Osteoblast (primary cell): ENCODE results near the gene KIF26B. TPM values are rescaled to one million over a fixed set of nuclear protein-coding genes. Genes with fewer than 3 reads are reported as not detected.

Source experiments
- DNase-seq: peaks from one replicate; pipeline ENCODE4 v3.0.0; 2011; ENCODE audit warnings: low spot score, mixed read lengths; ENCODE audit not compliant: insufficient read length; ENCODE audit errors: missing footprints
- H2AFZ ChIP-seq: 2 replicates; pipeline ENCODE4 v1.6.0; 2011; ENCODE audit warnings: mild to moderate bottlenecking, low read length
- H3K27ac ChIP-seq: 2 replicates; pipeline ENCODE4 v1.5.1; 2011; ENCODE audit warnings: mild to moderate bottlenecking, low read depth, low read length, moderate library complexity
- H3K27me3 ChIP-seq: 2 replicates; pipeline ENCODE4 v1.6.0; 2012; ENCODE audit warnings: mild to moderate bottlenecking, control low read depth, inconsistent platforms, low read length, moderate library complexity; ENCODE audit not compliant: insufficient read depth
- H3K36me3 ChIP-seq: 2 replicates; pipeline ENCODE4 v1.5.1; 2011; ENCODE audit warnings: mild to moderate bottlenecking, low read length, control low read depth, moderate library complexity; ENCODE audit not compliant: insufficient read depth
- H3K4me1 ChIP-seq: 2 replicates; pipeline ENCODE4 v1.5.1; 2011; ENCODE audit warnings: mild to moderate bottlenecking, low read length, control low read depth, moderate library complexity; ENCODE audit not compliant: insufficient read depth
- H3K4me2 ChIP-seq: 2 replicates; pipeline ENCODE4 v1.6.0; 2011; ENCODE audit warnings: mild to moderate bottlenecking, low read length; ENCODE audit not compliant: insufficient read depth
- H3K4me3 ChIP-seq: fragments of 200-600 bp; sonication (generic); 3 replicates; pipeline ENCODE4 v1.5.1; 2012; ENCODE audit warnings: mild to moderate bottlenecking, low read length, inconsistent platforms; ENCODE audit not compliant: insufficient read depth
- H3K79me2 ChIP-seq: 2 replicates; pipeline ENCODE4 v1.6.0; 2012; ENCODE audit warnings: mild to moderate bottlenecking, low read length, control low read depth, inconsistent platforms; ENCODE audit not compliant: insufficient read depth
- H3K9me3 ChIP-seq: 2 replicates; pipeline ENCODE4 v1.5.1; 2011; ENCODE audit warnings: low read depth, low read length, control low read depth
- H4K20me1 ChIP-seq: 2 replicates; pipeline ENCODE4 v1.6.0; 2012; ENCODE audit warnings: mild to moderate bottlenecking, low read length, control low read depth; ENCODE audit not compliant: insufficient read depth
- total RNA-seq: library from RNA; depleted of rRNA; stranded (reverse); fragments of >200 nt; gene quantifications from 2 replicates; pipeline ENCODE4 v1.2.3, GENCODE V29; 2012
- TF ChIP-seq, protein P1 (sequence below): IDR thresholded peaks from 2 replicates; pipeline ENCODE4 v1.5.1; 2011; ENCODE audit warnings: mild to moderate bottlenecking, low read depth, low read length, moderate library complexity; ENCODE audit errors: extremely low read depth

The KIF26B gene
- total RNA-seq, 1 donor, result 22.1 TPM

DNA sequence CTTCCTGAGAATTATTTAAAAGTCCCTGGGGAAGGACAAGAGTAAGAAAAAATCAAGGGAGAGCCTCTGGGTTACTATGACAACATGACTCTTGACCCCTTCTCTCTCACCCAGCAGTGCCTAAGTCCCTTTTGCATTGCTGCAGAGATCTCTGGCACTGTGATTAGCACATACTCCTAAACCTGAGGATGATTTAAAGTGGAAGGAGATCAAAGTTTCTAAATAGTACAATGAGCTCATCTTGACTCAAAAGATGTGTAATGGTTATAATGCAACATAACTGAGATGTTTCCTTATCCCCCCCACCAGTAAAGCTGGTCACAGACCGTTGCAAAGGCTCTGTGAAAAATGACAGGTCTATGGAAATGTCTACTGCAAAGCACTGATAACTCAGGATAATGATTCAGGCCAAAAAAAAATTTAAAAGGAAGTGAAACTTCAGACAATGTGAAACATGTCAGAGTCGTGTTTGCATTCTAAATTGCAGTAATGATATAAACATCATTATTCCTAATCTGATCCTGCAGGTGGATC is 519.2 kb downstream of the KIF26B start:
- TF ChIP-seq, protein P1, sequence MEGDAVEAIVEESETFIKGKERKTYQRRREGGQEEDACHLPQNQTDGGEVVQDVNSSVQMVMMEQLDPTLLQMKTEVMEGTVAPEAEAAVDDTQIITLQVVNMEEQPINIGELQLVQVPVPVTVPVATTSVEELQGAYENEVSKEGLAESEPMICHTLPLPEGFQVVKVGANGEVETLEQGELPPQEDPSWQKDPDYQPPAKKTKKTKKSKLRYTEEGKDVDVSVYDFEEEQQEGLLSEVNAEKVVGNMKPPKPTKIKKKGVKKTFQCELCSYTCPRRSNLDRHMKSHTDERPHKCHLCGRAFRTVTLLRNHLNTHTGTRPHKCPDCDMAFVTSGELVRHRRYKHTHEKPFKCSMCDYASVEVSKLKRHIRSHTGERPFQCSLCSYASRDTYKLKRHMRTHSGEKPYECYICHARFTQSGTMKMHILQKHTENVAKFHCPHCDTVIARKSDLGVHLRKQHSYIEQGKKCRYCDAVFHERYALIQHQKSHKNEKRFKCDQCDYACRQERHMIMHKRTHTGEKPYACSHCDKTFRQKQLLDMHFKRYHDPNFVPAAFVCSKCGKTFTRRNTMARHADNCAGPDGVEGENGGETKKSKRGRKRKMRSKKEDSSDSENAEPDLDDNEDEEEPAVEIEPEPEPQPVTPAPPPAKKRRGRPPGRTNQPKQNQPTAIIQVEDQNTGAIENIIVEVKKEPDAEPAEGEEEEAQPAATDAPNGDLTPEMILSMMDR, result no peak
- Histone ChIP-seq H4K20me1 (no peaks in the 10 kb centered on the region), H3K79me2 (no peaks in the 10 kb centered on the region), H3K27ac (no peak overlapping the region), H3K4me2 (no peak overlapping the region), H2AFZ (no peak overlapping the region), H3K36me3 (no peaks in the 10 kb centered on the region), H3K9me3 (no peaks in the 10 kb centered on the region), H3K4me1 (peaks cover 3% of the 10 kb centered on the region), H3K27me3 (no peaks in the 10 kb centered on the region), H3K4me3 (no peak overlapping the region)
- no peak for DNase-seq

DNA sequence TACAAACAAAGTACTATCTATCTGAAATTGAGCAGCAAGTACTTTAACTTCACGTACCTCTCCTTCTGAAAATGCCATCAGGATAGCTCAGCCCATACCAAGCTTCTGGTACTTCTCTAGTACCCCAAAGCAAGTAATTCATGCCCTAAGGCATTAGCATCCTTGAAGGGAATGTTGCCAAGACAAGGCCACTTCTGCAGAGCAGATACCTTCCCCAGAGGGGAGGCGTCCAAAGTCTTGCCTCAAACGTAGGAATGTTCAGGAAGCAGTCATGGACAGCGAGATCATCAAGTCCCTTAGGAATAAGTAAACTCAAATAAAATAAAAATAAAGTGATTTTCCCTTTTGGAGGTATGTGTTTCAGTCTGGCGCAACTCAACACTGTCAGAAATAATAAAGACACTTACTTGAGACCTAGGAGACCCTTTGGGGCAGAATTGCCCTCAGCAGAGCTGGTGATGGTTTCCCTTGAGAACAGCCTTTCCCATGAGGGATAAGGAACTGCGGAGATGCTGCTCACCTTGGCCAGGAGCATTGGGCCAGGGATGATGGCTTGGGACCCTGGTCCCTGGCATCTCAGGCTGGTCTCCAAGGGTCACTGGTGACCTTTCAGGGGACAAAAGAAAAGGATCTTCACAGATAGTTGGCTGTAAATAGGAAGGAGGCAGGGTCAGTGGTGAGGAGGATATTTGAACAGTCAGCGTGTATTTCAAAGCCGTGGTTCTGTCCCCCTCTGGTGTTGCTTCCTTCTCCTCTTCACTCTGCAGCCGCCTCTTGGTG is 522.9 kb downstream of the KIF26B start:
- TF ChIP-seq, protein P1, result no peak
- H3K4me3 ChIP-seq, result no peak overlapping the region
- H3K79me2 ChIP-seq, result no peaks in the 10 kb centered on the region
- no peak overlapping the region for H3K4me2 ChIP-seq
- no peaks in the 10 kb centered on the region for H3K27me3 ChIP-seq
- H3K27ac ChIP-seq, result no peak overlapping the region
- H4K20me1 ChIP-seq, result no peaks in the 10 kb centered on the region
- no peaks in the 10 kb centered on the region for H3K9me3 ChIP-seq
- no peak for DNase-seq
- H3K36me3 ChIP-seq, result no peaks in the 10 kb centered on the region
- H2AFZ ChIP-seq, result no peak overlapping the region
- H3K4me1 ChIP-seq, result peaks cover 3% of the 10 kb centered on the region

DNA sequence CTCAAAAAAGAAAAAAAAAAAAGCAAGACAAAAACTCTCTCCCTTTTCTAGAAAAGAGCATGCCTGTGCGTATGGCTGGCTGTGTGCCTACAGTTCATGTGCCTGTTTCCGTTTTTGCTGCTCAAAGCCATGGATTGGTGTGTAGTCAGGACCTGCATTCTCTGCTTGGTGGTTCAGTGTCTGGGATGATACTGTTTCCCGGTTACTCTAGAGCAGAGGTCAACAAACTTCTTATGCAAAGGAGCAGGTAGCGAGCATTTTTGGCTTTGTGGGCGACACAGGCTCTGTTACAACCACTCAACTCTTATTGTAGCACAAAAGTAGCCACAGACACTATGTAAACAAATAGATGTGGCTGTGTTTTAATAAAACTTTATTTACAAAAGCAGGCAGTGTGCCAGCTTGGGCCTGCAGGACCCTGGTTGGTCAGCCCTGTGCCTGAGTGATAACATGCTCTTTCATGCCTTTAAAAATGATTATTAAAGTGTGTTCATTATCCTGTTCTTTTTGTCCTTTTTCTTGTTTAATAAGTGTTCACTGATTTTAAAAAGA is 524.2 kb downstream of the KIF26B start:
- DNase-seq, result no peak
- Histone ChIP-seq H2AFZ (no peak overlapping the region), H3K79me2 (no peaks in the 10 kb centered on the region), H3K36me3 (no peaks in the 10 kb centered on the region), H3K4me3 (no peak overlapping the region), H3K27me3 (no peaks in the 10 kb centered on the region), H3K9me3 (no peaks in the 10 kb centered on the region), H3K4me1 (no peaks in the 10 kb centered on the region), H3K27ac (no peak overlapping the region), H4K20me1 (no peaks in the 10 kb centered on the region), H3K4me2 (no peak overlapping the region)
- TF ChIP-seq, protein P1, result no peak
